ENCODE data around the gene PRIM2.
"Not testable (repeated sequence)": the region's sequence is repeated elsewhere in the genome, so short reads cannot be mapped to it uniquely, and the experiment has no call there.

PRIM2 gene

GRCh38 chr6:57486494-57487081, 169.2 kb downstream of the PRIM2 start:
- H3K4me3 ChIP-seq (ENCODE audit: low read depth, low read length); CTCF ChIA-PET; POLR2A ChIA-PET; DNase-seq (ENCODE audit: low read depth, low spot score): not testable (repeated sequence)

- DNase-seq (ENCODE audit: low read depth, low spot score); H3K4me3 ChIP-seq (ENCODE audit: low read depth, low read length); POLR2A ChIA-PET; CTCF ChIA-PET: not testable (repeated sequence)
Observed at GRCh38 chr6:57488551-57488950, 171.1 kb downstream of the PRIM2 start.

- POLR2A ChIA-PET; DNase-seq (ENCODE audit: low read depth, low spot score); CTCF ChIA-PET; H3K4me3 ChIP-seq (ENCODE audit: low read depth, low read length): not testable (repeated sequence)
Observed at GRCh38 chr6:57489887-57490286, 172.5 kb downstream of the PRIM2 start.

GRCh38 chr6:57491795-57492194, 174.4 kb downstream of the PRIM2 start:
- POLR2A ChIA-PET; CTCF ChIA-PET; H3K4me3 ChIP-seq (ENCODE audit: low read depth, low read length); DNase-seq (ENCODE audit: low read depth, low spot score): not testable (repeated sequence)

GRCh38 chr6:57496251-57496650, 178.8 kb downstream of the PRIM2 start:
- POLR2A ChIA-PET; CTCF ChIA-PET; DNase-seq (ENCODE audit: low read depth, low spot score); H3K4me3 ChIP-seq (ENCODE audit: low read depth, low read length): not testable (repeated sequence)

- DNase-seq (ENCODE audit: low read depth, low spot score); CTCF ChIA-PET; POLR2A ChIA-PET; H3K4me3 ChIP-seq (ENCODE audit: low read depth, low read length): not testable (repeated sequence)
Observed at GRCh38 chr6:57500368-57501021, 183.1 kb downstream of the PRIM2 start.

GRCh38 chr6:57502387-57502786, 185.0 kb downstream of the PRIM2 start:
- H3K4me3 ChIP-seq (ENCODE audit: low read depth, low read length); POLR2A ChIA-PET; DNase-seq (ENCODE audit: low read depth, low spot score); CTCF ChIA-PET: not testable (repeated sequence)

GRCh38 chr6:57505251-57505650, 187.8 kb downstream of the PRIM2 start:
- DNase-seq (ENCODE audit: low read depth, low spot score); CTCF ChIA-PET; H3K4me3 ChIP-seq (ENCODE audit: low read depth, low read length); POLR2A ChIA-PET: not testable (repeated sequence)

GRCh38 chr6:57510390-57510789, 193.0 kb downstream of the PRIM2 start:
- H3K4me3 ChIP-seq (ENCODE audit: low read depth, low read length); DNase-seq (ENCODE audit: low read depth, low spot score); POLR2A ChIA-PET; CTCF ChIA-PET: not testable (repeated sequence)

GRCh38 chr6:57515171-57515570, 197.7 kb downstream of the PRIM2 start:
- POLR2A ChIA-PET; CTCF ChIA-PET; DNase-seq (ENCODE audit: low read depth, low spot score); H3K4me3 ChIP-seq (ENCODE audit: low read depth, low read length): not testable (repeated sequence)

GRCh38 chr6:57515845-57516244, 198.4 kb downstream of the PRIM2 start:
- POLR2A ChIA-PET; H3K4me3 ChIP-seq (ENCODE audit: low read depth, low read length); CTCF ChIA-PET; DNase-seq (ENCODE audit: low read depth, low spot score): not testable (repeated sequence)

GRCh38 chr6:57516776-57517175, 199.3 kb downstream of the PRIM2 start:
- DNase-seq (ENCODE audit: low read depth, low spot score); CTCF ChIA-PET; POLR2A ChIA-PET; H3K4me3 ChIP-seq (ENCODE audit: low read depth, low read length): not testable (repeated sequence)

GRCh38 chr6:57519198-57519597, 201.8 kb downstream of the PRIM2 start:
- POLR2A ChIA-PET; DNase-seq (ENCODE audit: low read depth, low spot score); H3K4me3 ChIP-seq (ENCODE audit: low read depth, low read length); CTCF ChIA-PET: not testable (repeated sequence)

- CTCF ChIA-PET; POLR2A ChIA-PET; DNase-seq (ENCODE audit: low read depth, low spot score); H3K4me3 ChIP-seq (ENCODE audit: low read depth, low read length): not testable (repeated sequence)
Observed at GRCh38 chr6:57521085-57521484, 203.7 kb downstream of the PRIM2 start.

- H3K4me3 ChIP-seq (ENCODE audit: low read depth, low read length); POLR2A ChIA-PET; CTCF ChIA-PET; DNase-seq (ENCODE audit: low read depth, low spot score): not testable (repeated sequence)
Observed at GRCh38 chr6:57523221-57523620, 205.8 kb downstream of the PRIM2 start.

GRCh38 chr6:57529755-57530154, 212.3 kb downstream of the PRIM2 start:
- H3K4me3 ChIP-seq (ENCODE audit: low read depth, low read length); CTCF ChIA-PET; DNase-seq (ENCODE audit: low read depth, low spot score); POLR2A ChIA-PET: not testable (repeated sequence)

GRCh38 chr6:57532660-57533059, 215.2 kb downstream of the PRIM2 start:
- POLR2A ChIA-PET; CTCF ChIA-PET; DNase-seq (ENCODE audit: low read depth, low spot score); H3K4me3 ChIP-seq (ENCODE audit: low read depth, low read length): not testable (repeated sequence)

- DNase-seq (ENCODE audit: low read depth, low spot score); CTCF ChIA-PET; POLR2A ChIA-PET; H3K4me3 ChIP-seq (ENCODE audit: low read depth, low read length): not testable (repeated sequence)
Observed at GRCh38 chr6:57535121-57535520, 217.7 kb downstream of the PRIM2 start.

Data from AG04449 (cell line).